GM12878 (cell line): Measurements from ENCODE around the gene TTC39B. TPM values are rescaled to one million over a fixed set of nuclear protein-coding genes. Genes with fewer than 3 reads are reported as not detected.

Source experiments
- ATAC-seq: fragments of 200-7000 bp; cut with Tn5 transposase; 3 replicates; pipeline ENCODE4 v1.9.1; 2020; ENCODE audit warnings: mild to moderate bottlenecking, moderate library complexity
- BruUV-seq: library from RNA; stranded (reverse); fragments of 400-500 nt; replicated peaks from 2 replicates; lab custom pipeline; 2021; lab: Mats Ljungman, UMichigan
- CTCF ChIA-PET: fragments of 300-600 bp; sonication (Branson Sonifier 250); formaldehyde crosslinking; extraction: SDS; loops from one replicate; lab custom pipeline; 2021; ENCODE audit warnings: inconsistent platforms; lab: Yijun Ruan, JAX
- POLR2A ChIA-PET: fragments of 350-600 bp; formaldehyde crosslinking; extraction: SDS; loops from one replicate; lab custom pipeline; 2021; ENCODE audit warnings: inconsistent platforms; lab: Charles Lee
- RAD21 ChIA-PET: fragments of 300-600 bp; sonication (Branson Sonifier 250); formaldehyde crosslinking; loops from one replicate; lab custom pipeline; 2023; ENCODE audit warnings: antibody characterized with exemption; ENCODE audit not compliant: unreplicated experiment; lab: Charles Lee
- SMC1A ChIA-PET: fragments of 300-600 bp; sonication (Branson Sonifier 250); formaldehyde crosslinking; loops from one replicate; lab custom pipeline; 2023; ENCODE audit not compliant: unreplicated experiment, uncharacterized antibody; lab: Charles Lee
- DNase-seq: peaks from one replicate; pipeline ENCODE4 v3.0.0-alpha.2; 2011; ENCODE audit warnings: low read depth, low spot score
- FAIRE-seq: peaks from 3 replicates; lab custom pipeline; 2011; peaks lifted over from hg19 to GRCh38; lab: Jason Lieb, UNC
- H2AFZ ChIP-seq: 2 replicates; pipeline ENCODE4 v1.6.0; 2011; ENCODE audit warnings: low read depth, low read length, control low read depth; ENCODE audit not compliant: control insufficient read depth
- H3K27ac ChIP-seq: 2 replicates; pipeline ENCODE4 v1.5.1; 2011; ENCODE audit warnings: control low read depth; ENCODE audit not compliant: control insufficient read depth, insufficient read depth
- H3K27me3 ChIP-seq, 2 experiments: replicated peaks in 1 of 2; 2 replicates each; pipeline versions ENCODE4 v1.6.0 to v1.6.1; 2011; ENCODE audit warnings: low read length in 1 of 2; ENCODE audit not compliant: control insufficient read depth in 2 of 2, insufficient read depth in 2 of 2
- H3K36me3 ChIP-seq, 2 experiments: 2 replicates each; pipeline ENCODE4 v1.5.1; 2011; ENCODE audit warnings: low read length in 1 of 2; ENCODE audit not compliant: control insufficient read depth in 2 of 2, insufficient read depth in 2 of 2
- H3K4me1 ChIP-seq: 2 replicates; pipeline ENCODE4 v1.6.1; 2011; ENCODE audit warnings: mild to moderate bottlenecking, low read length, moderate library complexity, mixed read lengths; ENCODE audit not compliant: control insufficient read depth, insufficient read depth
- H3K4me2 ChIP-seq: 2 replicates; pipeline ENCODE4 v1.6.0; 2011; ENCODE audit warnings: control low read depth; ENCODE audit not compliant: control insufficient read depth, insufficient read depth
- H3K4me3 ChIP-seq: fragments of 200-600 bp; sonication (generic); 2 replicates; pipeline ENCODE4 v1.5.1; 2016
- H3K79me2 ChIP-seq: 2 replicates; pipeline ENCODE4 v1.6.0; 2011; ENCODE audit warnings: low read length; ENCODE audit not compliant: control insufficient read depth, insufficient read depth
- H3K9ac ChIP-seq: 2 replicates; pipeline ENCODE4 v1.8.0; 2011; ENCODE audit warnings: low read length, control low read depth, mixed read lengths; ENCODE audit not compliant: control insufficient read depth, insufficient read depth
- H3K9me3 ChIP-seq: replicated peaks from 3 replicates; pipeline ENCODE4 v1.5.1; 2011; ENCODE audit warnings: mild to moderate bottlenecking, low read length; ENCODE audit not compliant: control insufficient read depth, insufficient read depth
- H4K20me1 ChIP-seq: 2 replicates; pipeline ENCODE4 v1.6.0; 2011; ENCODE audit not compliant: control insufficient read depth, insufficient read depth
- CHD4 ChIP-seq: fragments of 200-600 bp; sonication (generic); IDR thresholded peaks from 2 replicates; pipeline ENCODE4 v1.6.1; 2016; ENCODE audit warnings: mild to moderate bottlenecking
- JUNB ChIP-seq: IDR thresholded peaks from 2 replicates; pipeline ENCODE4 v1.6.1; 2016; ENCODE audit warnings: antibody characterized with exemption, mild to moderate bottlenecking
- TBL1XR1 ChIP-seq: IDR thresholded peaks from 2 replicates; pipeline ENCODE4 v1.6.1; 2012; ENCODE audit warnings: low read depth, low read length, improper control_type of control experiment
- ZBTB4 ChIP-seq: fragments of 450-650 bp; formaldehyde crosslinking; IDR thresholded peaks from 2 replicates; pipeline ENCODE4 v1.4.0; 2022; ENCODE audit warnings: mild to moderate bottlenecking, moderate library complexity
- ZBTB40 ChIP-seq: fragments of 450-650 bp; IDR thresholded peaks from 2 replicates; pipeline ENCODE4 v1.6.1; 2016; ENCODE audit warnings: mild to moderate bottlenecking, moderate library complexity, borderline replicate concordance
- ZNF217 ChIP-seq: fragments of 450-650 bp; IDR thresholded peaks from 2 replicates; pipeline ENCODE4 v1.6.1; 2017; ENCODE audit warnings: antibody characterized with exemption, mild to moderate bottlenecking
- WGBS: methylation state at CpG from one replicate; pipeline ENCODE4 v1.1.6; 2016; ENCODE audit warnings: low lambda C conversion rate; ENCODE audit not compliant: insufficient replicate concordance, insufficient coverage; ENCODE audit errors: missing lambda C conversion rate; 5-methylcytosine and 5-hydroxymethylcytosine counted together
- in situ Hi-C: fragments of 300-500 bp; cut with MboI; formaldehyde crosslinking; loops from 9 replicates; pipeline ENCODE4 v1.14.3; 2018; ENCODE audit warnings: mixed read lengths
- intact Hi-C: fragments of 100-400 bp; cut with micrococcal nuclease; formaldehyde crosslinking; loops from one replicate; pipeline ENCODE4 v1.14.2; 2022; ENCODE audit not compliant: unreplicated experiment
- polyA plus RNA-seq, 11 experiments: library from polyadenylated mRNA; depleted of rRNA in 4 of 11; unstranded in 6 of 11; stranded (reverse) in 5 of 11; fragments of >200 nt; fragmentation: Nextera tagmentation in 4 of 11; fragmentation: Illumina TruSeq in 1 of 11; extraction: Ambion mirVana in 4 of 11; extraction: Trizol in 1 of 11; gene quantifications; 1 replicate in 1 of 11; 2 replicates in 10 of 11; pipeline versions ENCODE4 v1.2.1 to v1.2.3, GENCODE V29; 2011 to 2016; ENCODE audit warnings: inconsistent platforms in 2 of 11, missing spikeins in 2 of 11, low read depth in 1 of 11
- total RNA-seq, 4 experiments: library from RNA; depleted of rRNA in 3 of 4; stranded (reverse); fragments of >200 nt in 3 of 4; fragmentation: Illumina TruSeq in 1 of 4; extraction: Trizol in 1 of 4; gene quantifications; 2 replicates each; pipeline versions ENCODE4 v1.2.1 to v1.2.3, GENCODE V29; 2013 to 2021
- TF ChIP-seq, protein P1 (sequence below): fragments of 450-650 bp; IDR thresholded peaks from 2 replicates; pipeline ENCODE4 v1.6.1; 2017; ENCODE audit warnings: mild to moderate bottlenecking, moderate library complexity
- TF ChIP-seq, protein P2 (sequence below), 3 experiments: IDR thresholded peaks in 2 of 3; conservative IDR thresholded peaks in 1 of 3; 2 replicates each; pipeline ENCODE4 v1.5.1; 2011; ENCODE audit warnings: low read depth in 3 of 3, low read length in 3 of 3, mild to moderate bottlenecking in 3 of 3, control low read depth in 2 of 3, moderate library complexity in 2 of 3, inconsistent platforms in 1 of 3, mixed read lengths in 1 of 3; ENCODE audit not compliant: control insufficient read depth in 2 of 3, insufficient read depth in 1 of 3; ENCODE audit errors: extremely low read depth in 1 of 3

Gene TTC39B
- total and polyA plus RNA-seq, 10 of the 15 experiments (the other 5 are each of a cell fraction or from before 2014, with no cell fraction given): 0.68 to 2.5 (median 1.5) TPM

DNA sequence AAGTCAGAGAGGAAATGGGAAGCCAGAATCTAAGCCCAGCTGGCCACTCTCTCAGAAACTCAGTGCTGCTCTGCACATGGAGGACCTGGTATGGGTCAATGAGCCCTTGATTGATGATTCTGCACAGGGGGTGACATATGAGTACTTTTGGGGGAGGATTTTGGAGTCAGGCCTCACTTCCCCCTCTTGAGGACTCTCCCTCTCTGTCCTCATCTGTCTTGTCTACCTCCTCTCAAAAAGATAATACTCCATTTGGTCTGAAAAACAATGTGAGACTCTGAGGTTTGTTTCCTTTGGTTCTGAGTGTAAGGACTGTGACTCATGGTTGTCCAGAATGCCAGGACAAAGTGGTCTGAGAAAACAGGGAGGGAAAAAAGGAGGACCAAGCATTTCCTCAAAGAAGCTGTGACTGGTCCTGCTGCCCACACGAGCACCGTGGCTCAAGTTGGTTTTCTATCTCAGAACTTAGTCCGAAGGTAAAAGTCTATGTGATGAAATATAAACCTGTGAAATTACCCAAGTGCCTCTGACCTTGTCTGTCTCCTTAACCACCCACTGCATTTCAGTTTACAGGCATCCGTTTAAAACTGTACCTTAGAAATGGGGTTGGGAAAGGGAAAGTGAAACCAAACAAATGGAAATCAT is 11.1 kb downstream of the TTC39B start:
- no peaks in the 10 kb centered on the region for H3K36me3 ChIP-seq
- H3K4me2 ChIP-seq: peak overlapping the region; percentile 91
- intact Hi-C loops: no loop called here
- peak overlapping the region; percentile 51; the same call in 1 of the 2 replicates for H3K4me3 ChIP-seq
- no peak for FAIRE-seq
- no TSS peak for BruUV-seq
- H3K27ac ChIP-seq: peak overlapping the region; percentile 57
- peak; percentile 80 for ATAC-seq
- no peaks in the 10 kb centered on the region for H3K27me3 ChIP-seq
- H3K9me3 ChIP-seq: no peaks in the 10 kb centered on the region; the same call in 2 of the 3 replicates
- H3K4me1 ChIP-seq: peaks cover 21% of the 10 kb centered on the region
- ChIA-PET RAD21 (interaction anchor here (0.7 to 1.0 kb wide), 2 partner anchors 18 to 128 kb away, joined by 3 read pairs; no protein-coding TSS in a partner anchor), POLR2A (no interaction called here), SMC1A (interaction anchor here (0.9 to 4.4 kb wide), 4 partner anchors 10 to 128 kb away, joined by 3 to 21 read pairs (median 4); partner anchors contain the start of gene TTC39B), CTCF (interaction anchor here (1.0 kb wide), 1 partner anchor 257 kb away, joined by 3 read pairs; the partner anchor contains the start of gene CCDC171)
- in situ Hi-C loops: no loop called here
- 34% methylated on average over 4 of the region's 4 CpGs for WGBS
- peak; percentile 26 for DNase-seq
- H3K9ac ChIP-seq: peak overlapping the region; percentile 28; the same call in 1 of the 2 replicates
- H3K79me2 ChIP-seq: no peaks in the 10 kb centered on the region
- H4K20me1 ChIP-seq: no peaks in the 10 kb centered on the region
- peak overlapping the region; percentile 89 for H2AFZ ChIP-seq
- TF ChIP-seq JUNB: no peak
- no peak for TF ChIP-seq ZBTB40
- TF ChIP-seq TBL1XR1: no peak
- TF ChIP-seq CHD4: no peak
- no peak for TF ChIP-seq ZBTB4 (CRISPR knock-in tag)
- TF ChIP-seq, protein P1, sequence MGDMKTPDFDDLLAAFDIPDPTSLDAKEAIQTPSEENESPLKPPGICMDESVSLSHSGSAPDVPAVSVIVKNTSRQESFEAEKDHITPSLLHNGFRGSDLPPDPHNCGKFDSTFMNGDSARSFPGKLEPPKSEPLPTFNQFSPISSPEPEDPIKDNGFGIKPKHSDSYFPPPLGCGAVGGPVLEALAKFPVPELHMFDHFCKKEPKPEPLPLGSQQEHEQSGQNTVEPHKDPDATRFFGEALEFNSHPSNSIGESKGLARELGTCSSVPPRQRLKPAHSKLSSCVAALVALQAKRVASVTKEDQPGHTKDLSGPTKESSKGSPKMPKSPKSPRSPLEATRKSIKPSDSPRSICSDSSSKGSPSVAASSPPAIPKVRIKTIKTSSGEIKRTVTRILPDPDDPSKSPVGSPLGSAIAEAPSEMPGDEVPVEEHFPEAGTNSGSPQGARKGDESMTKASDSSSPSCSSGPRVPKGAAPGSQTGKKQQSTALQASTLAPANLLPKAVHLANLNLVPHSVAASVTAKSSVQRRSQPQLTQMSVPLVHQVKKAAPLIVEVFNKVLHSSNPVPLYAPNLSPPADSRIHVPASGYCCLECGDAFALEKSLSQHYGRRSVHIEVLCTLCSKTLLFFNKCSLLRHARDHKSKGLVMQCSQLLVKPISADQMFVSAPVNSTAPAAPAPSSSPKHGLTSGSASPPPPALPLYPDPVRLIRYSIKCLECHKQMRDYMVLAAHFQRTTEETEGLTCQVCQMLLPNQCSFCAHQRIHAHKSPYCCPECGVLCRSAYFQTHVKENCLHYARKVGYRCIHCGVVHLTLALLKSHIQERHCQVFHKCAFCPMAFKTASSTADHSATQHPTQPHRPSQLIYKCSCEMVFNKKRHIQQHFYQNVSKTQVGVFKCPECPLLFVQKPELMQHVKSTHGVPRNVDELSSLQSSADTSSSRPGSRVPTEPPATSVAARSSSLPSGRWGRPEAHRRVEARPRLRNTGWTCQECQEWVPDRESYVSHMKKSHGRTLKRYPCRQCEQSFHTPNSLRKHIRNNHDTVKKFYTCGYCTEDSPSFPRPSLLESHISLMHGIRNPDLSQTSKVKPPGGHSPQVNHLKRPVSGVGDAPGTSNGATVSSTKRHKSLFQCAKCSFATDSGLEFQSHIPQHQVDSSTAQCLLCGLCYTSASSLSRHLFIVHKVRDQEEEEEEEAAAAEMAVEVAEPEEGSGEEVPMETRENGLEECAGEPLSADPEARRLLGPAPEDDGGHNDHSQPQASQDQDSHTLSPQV: no peak
- TF ChIP-seq, protein P2, sequence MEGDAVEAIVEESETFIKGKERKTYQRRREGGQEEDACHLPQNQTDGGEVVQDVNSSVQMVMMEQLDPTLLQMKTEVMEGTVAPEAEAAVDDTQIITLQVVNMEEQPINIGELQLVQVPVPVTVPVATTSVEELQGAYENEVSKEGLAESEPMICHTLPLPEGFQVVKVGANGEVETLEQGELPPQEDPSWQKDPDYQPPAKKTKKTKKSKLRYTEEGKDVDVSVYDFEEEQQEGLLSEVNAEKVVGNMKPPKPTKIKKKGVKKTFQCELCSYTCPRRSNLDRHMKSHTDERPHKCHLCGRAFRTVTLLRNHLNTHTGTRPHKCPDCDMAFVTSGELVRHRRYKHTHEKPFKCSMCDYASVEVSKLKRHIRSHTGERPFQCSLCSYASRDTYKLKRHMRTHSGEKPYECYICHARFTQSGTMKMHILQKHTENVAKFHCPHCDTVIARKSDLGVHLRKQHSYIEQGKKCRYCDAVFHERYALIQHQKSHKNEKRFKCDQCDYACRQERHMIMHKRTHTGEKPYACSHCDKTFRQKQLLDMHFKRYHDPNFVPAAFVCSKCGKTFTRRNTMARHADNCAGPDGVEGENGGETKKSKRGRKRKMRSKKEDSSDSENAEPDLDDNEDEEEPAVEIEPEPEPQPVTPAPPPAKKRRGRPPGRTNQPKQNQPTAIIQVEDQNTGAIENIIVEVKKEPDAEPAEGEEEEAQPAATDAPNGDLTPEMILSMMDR (IDR thresholded peaks at IDR 0.05 in 2 of 3, conservative IDR thresholded peaks at IDR 0.05 in 1 of 3; ENCODE audit: control insufficient read depth in 2 of 3, extremely low read depth in 1 of 3, insufficient read depth in 1 of 3, low read depth in 3 of 3, low read length in 3 of 3): no peak
- TF ChIP-seq ZNF217: no peak
